GM12878 (cell line): ENCODE measurements around the gene TTLL4. TPM values are rescaled to one million over a fixed set of nuclear protein-coding genes. Genes with fewer than 3 reads are reported as not detected.

Source experiments
- CHD1 ChIP-seq: IDR thresholded peaks from 2 replicates; pipeline ENCODE4 v1.6.1; 2012; ENCODE audit warnings: low read depth, low read length, improper control_type of control experiment
- ETV6 ChIP-seq, 2 experiments: fragments of 450-650 bp in 1 of 2; IDR thresholded peaks in 1 of 2; conservative IDR thresholded peaks in 1 of 2; 2 replicates each; pipeline ENCODE4 v1.6.1; 2014; ENCODE audit warnings: antibody characterized with exemption in 1 of 2, borderline replicate concordance in 1 of 2, low read depth in 1 of 2, mild to moderate bottlenecking in 1 of 2, moderate library complexity in 1 of 2
- KAT2A ChIP-seq: conservative IDR thresholded peaks from 2 replicates; pipeline ENCODE4 v1.6.1; 2011; ENCODE audit warnings: low read depth, low read length; ENCODE audit not compliant: control insufficient read depth
- LARP7 ChIP-seq: fragments of 450-650 bp; IDR thresholded peaks from 2 replicates; pipeline ENCODE4 v1.6.1; 2017; ENCODE audit warnings: mild to moderate bottlenecking
- MTA2 ChIP-seq: fragments of 450-650 bp; IDR thresholded peaks from 2 replicates; pipeline ENCODE4 v1.6.1; 2016; ENCODE audit warnings: low read depth, mild to moderate bottlenecking, moderate library complexity
- MXI1 ChIP-seq: fragments of 150-350 bp; IDR thresholded peaks from 2 replicates; pipeline ENCODE4 v1.6.1; 2011; ENCODE audit warnings: low read depth, mild to moderate bottlenecking, inconsistent platforms, low read length, improper control_type of control experiment
- MYB ChIP-seq: fragments of 150-350 bp; IDR thresholded peaks from 2 replicates; pipeline ENCODE4 v1.6.1; 2014; ENCODE audit warnings: mild to moderate bottlenecking, low read depth, low read length, borderline replicate concordance
- NBN ChIP-seq: fragments of 450-650 bp; IDR thresholded peaks from 2 replicates; pipeline ENCODE4 v1.6.1; 2016
- NR2F1 ChIP-seq: fragments of 450-650 bp; conservative IDR thresholded peaks from 2 replicates; pipeline ENCODE4 v1.6.1; 2017; ENCODE audit warnings: mild to moderate bottlenecking
- SMAD1 ChIP-seq: fragments of 450-650 bp; IDR thresholded peaks from 2 replicates; pipeline ENCODE4 v1.6.1; 2018; ENCODE audit warnings: mild to moderate bottlenecking, low read depth; ENCODE audit not compliant: partially characterized antibody
- SMC3 ChIP-seq: IDR thresholded peaks from 2 replicates; pipeline ENCODE4 v1.6.1; 2011; ENCODE audit warnings: low read length, improper control_type of control experiment, borderline replicate concordance
- WRNIP1 ChIP-seq: IDR thresholded peaks from 2 replicates; pipeline ENCODE4 v1.6.1; 2011; ENCODE audit warnings: low read depth, low read length, improper control_type of control experiment, borderline replicate concordance
- ZNF217 ChIP-seq: fragments of 450-650 bp; IDR thresholded peaks from 2 replicates; pipeline ENCODE4 v1.6.1; 2017; ENCODE audit warnings: antibody characterized with exemption, mild to moderate bottlenecking
- polyA plus RNA-seq, 11 experiments: library from polyadenylated mRNA; depleted of rRNA in 4 of 11; unstranded in 6 of 11; stranded (reverse) in 5 of 11; fragments of >200 nt; fragmentation: Nextera tagmentation in 4 of 11; fragmentation: Illumina TruSeq in 1 of 11; extraction: Ambion mirVana in 4 of 11; extraction: Trizol in 1 of 11; gene quantifications; 1 replicate in 1 of 11; 2 replicates in 10 of 11; pipeline versions ENCODE4 v1.2.1 to v1.2.3, GENCODE V29; 2011 to 2016; ENCODE audit warnings: inconsistent platforms in 2 of 11, missing spikeins in 2 of 11, low read depth in 1 of 11
- total RNA-seq, 4 experiments: library from RNA; depleted of rRNA in 3 of 4; stranded (reverse); fragments of >200 nt in 3 of 4; fragmentation: Illumina TruSeq in 1 of 4; extraction: Trizol in 1 of 4; gene quantifications; 2 replicates each; pipeline versions ENCODE4 v1.2.1 to v1.2.3, GENCODE V29; 2013 to 2021
- TF ChIP-seq, protein P1 (sequence below): fragments of 450-650 bp; formaldehyde crosslinking; IDR thresholded peaks from 2 replicates; pipeline ENCODE4 v1.4.0; 2020; ENCODE audit warnings: mild to moderate bottlenecking, moderate library complexity
- TF ChIP-seq, protein P2 (sequence below): fragments of 450-650 bp; IDR thresholded peaks from 2 replicates; pipeline ENCODE4 v1.6.1; 2016; ENCODE audit warnings: mild to moderate bottlenecking, moderate library complexity, borderline replicate concordance
- TF ChIP-seq, protein P3 (sequence below): fragments of 150-350 bp; IDR thresholded peaks from 2 replicates; pipeline ENCODE4 v1.6.1; 2014; ENCODE audit warnings: mild to moderate bottlenecking, low read depth, low read length

TTLL4 gene
- total and polyA plus RNA-seq, 10 of the 15 experiments (the other 5 are each of a cell fraction or from before 2014, with no cell fraction given): 16.6 to 63.1 (median 32.9) TPM

DNA sequence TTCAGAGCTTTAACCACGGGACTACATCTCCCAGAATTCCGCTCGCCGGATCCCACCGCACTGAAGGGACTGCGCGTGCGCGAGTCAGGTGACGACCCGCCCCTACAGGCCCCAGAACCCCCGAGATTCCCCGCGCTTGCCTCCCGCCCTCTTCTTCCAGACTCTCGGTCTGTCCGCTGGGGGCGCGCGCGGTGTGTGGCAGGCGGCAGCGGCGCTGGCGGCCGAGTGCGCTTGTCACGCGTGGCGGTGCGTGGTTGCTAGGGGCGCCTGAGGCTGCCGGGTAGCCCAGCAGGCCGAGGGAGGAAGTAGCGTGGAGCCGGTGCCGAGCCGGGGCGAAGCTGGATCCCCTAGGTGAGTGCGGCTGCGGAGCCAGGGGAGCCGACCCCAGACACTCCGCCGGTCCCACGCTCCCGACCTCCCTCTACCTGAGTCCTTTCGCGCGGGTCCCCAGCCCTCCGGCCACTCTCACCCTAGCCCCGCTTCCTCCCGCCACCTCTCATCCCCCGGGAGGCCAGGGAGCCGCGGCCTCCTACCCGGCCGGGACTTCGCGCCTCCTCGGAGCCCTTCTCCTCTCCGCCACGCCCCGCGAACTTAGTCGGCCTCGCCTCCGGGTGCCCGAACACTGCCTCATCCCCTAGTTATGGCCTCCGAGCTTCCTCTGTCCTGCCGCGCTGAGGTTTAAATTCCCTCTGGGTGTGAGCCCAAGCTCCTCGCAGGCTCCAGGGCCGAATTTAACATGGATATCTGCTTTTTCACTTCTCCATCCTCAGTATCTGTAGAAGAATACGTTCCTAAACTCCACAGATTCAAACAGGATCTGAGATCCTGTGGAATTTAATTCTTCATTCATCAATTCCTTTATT, at the start of gene TTLL4 (continued):
- TF ChIP-seq, protein P1, sequence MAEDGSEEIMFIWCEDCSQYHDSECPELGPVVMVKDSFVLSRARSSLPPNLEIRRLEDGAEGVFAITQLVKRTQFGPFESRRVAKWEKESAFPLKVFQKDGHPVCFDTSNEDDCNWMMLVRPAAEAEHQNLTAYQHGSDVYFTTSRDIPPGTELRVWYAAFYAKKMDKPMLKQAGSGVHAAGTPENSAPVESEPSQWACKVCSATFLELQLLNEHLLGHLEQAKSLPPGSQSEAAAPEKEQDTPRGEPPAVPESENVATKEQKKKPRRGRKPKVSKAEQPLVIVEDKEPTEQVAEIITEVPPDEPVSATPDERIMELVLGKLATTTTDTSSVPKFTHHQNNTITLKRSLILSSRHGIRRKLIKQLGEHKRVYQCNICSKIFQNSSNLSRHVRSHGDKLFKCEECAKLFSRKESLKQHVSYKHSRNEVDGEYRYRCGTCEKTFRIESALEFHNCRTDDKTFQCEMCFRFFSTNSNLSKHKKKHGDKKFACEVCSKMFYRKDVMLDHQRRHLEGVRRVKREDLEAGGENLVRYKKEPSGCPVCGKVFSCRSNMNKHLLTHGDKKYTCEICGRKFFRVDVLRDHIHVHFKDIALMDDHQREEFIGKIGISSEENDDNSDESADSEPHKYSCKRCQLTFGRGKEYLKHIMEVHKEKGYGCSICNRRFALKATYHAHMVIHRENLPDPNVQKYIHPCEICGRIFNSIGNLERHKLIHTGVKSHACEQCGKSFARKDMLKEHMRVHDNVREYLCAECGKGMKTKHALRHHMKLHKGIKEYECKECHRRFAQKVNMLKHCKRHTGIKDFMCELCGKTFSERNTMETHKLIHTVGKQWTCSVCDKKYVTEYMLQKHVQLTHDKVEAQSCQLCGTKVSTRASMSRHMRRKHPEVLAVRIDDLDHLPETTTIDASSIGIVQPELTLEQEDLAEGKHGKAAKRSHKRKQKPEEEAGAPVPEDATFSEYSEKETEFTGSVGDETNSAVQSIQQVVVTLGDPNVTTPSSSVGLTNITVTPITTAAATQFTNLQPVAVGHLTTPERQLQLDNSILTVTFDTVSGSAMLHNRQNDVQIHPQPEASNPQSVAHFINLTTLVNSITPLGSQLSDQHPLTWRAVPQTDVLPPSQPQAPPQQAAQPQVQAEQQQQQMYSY: no peak
- TF ChIP-seq CHD1 (no peak), WRNIP1 (no peak), KAT2A (no peak), NR2F1 (peak; percentile 40), ZNF217 (no peak), MTA2 (no peak), MXI1 (peak; percentile 99), MYB (no peak), LARP7 (peak; percentile 93), ETV6 (conservative IDR thresholded peaks at IDR 0.05 in 1 of 2, IDR thresholded peaks at IDR 0.05 in 1 of 2; ENCODE audit: borderline replicate concordance in 1 of 2, low read depth in 1 of 2) (0 out of 4 replicates have a peak, but pooled peaks of 1 of the 2 experiments have one; percentile 13), NBN (peak; percentile 73; the same call in 1 of the 2 replicates), SMC3 (peak; percentile 41; the same call in 1 of the 2 replicates), SMAD1 (no peak)
- TF ChIP-seq, protein P2, sequence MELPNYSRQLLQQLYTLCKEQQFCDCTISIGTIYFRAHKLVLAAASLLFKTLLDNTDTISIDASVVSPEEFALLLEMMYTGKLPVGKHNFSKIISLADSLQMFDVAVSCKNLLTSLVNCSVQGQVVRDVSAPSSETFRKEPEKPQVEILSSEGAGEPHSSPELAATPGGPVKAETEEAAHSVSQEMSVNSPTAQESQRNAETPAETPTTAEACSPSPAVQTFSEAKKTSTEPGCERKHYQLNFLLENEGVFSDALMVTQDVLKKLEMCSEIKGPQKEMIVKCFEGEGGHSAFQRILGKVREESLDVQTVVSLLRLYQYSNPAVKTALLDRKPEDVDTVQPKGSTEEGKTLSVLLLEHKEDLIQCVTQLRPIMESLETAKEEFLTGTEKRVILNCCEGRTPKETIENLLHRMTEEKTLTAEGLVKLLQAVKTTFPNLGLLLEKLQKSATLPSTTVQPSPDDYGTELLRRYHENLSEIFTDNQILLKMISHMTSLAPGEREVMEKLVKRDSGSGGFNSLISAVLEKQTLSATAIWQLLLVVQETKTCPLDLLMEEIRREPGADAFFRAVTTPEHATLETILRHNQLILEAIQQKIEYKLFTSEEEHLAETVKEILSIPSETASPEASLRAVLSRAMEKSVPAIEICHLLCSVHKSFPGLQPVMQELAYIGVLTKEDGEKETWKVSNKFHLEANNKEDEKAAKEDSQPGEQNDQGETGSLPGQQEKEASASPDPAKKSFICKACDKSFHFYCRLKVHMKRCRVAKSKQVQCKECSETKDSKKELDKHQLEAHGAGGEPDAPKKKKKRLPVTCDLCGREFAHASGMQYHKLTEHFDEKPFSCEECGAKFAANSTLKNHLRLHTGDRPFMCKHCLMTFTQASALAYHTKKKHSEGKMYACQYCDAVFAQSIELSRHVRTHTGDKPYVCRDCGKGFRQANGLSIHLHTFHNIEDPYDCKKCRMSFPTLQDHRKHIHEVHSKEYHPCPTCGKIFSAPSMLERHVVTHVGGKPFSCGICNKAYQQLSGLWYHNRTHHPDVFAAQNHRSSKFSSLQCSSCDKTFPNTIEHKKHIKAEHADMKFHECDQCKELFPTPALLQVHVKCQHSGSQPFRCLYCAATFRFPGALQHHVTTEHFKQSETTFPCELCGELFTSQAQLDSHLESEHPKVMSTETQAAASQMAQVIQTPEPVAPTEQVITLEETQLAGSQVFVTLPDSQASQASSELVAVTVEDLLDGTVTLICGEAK: peak; percentile 19; the same call in 1 of the 2 replicates
- TF ChIP-seq, protein P3, sequence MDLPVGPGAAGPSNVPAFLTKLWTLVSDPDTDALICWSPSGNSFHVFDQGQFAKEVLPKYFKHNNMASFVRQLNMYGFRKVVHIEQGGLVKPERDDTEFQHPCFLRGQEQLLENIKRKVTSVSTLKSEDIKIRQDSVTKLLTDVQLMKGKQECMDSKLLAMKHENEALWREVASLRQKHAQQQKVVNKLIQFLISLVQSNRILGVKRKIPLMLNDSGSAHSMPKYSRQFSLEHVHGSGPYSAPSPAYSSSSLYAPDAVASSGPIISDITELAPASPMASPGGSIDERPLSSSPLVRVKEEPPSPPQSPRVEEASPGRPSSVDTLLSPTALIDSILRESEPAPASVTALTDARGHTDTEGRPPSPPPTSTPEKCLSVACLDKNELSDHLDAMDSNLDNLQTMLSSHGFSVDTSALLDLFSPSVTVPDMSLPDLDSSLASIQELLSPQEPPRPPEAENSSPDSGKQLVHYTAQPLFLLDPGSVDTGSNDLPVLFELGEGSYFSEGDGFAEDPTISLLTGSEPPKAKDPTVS: peak; percentile 67; the same call in 1 of the 2 replicates
